ENCODE data around the gene SNCB. TPM values are rescaled to one million over a fixed set of nuclear protein-coding genes. Genes with fewer than 3 reads are reported as not detected.
"Not testable (repeated sequence)": the region's sequence is repeated elsewhere in the genome, so short reads cannot be mapped to it uniquely, and the experiment has no call there.

Gene SNCB
- total RNA-seq, 4 donors from 2014 or later: not detected

DNA sequence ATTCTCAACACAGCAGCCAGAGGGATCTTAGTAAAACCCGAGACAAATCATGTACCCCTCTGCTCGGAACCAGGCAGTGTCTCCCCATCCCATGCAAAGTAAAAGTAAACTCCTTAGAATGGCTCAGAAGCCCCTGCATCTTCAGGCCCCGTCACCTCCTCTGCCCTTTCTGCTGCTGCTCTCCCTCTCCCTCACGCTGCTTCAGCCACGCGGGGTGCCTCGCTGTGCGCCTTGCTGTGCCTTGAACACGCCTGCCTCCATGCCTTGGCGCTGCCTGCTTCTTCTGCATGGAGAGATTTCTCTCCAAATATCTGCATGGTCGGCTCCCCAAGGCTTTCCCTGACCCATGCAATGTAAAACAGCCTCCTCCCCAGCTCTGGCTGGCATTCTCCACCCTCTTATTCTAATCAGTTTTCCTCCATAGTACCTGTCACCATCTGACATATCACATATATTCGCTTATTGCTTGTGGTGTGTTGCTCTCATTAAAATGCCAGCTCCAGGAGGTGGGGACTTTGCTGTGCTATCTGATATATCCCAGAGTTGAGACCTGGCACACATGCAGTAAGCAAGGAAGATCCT lies 28.3 kb downstream of the SNCB start:
- no peak overlapping the region for H3K27ac ChIP-seq
- 80 to 84% methylated on average over 1 to 12 of the region's 12 CpGs for WGBS, 2 donors (ENCODE audit: low coverage in 1 of 2)
- peaks cover 0 to 5% (median 2%) of the 10 kb centered on the region in 4 donors for H3K4me1 ChIP-seq
- in situ Hi-C loops (cut with MboI; ENCODE audit: low pct_ligation_motif_present in 1 of 4, low pct_unique_long_range_greater_than_20kb in 1 of 4, low sequenced_read_pairs in 3 of 4): no loop called here
- no peak for DNase-seq
- TF ChIP-seq POLR2A (IDR thresholded peaks at IDR 0.05) (no peak), POLR2AphosphoS5 (IDR thresholded peaks at IDR 0.05) (no peak), EP300 (IDR thresholded peaks at IDR 0.05; ENCODE audit: low read depth) (no peak)
- TF ChIP-seq, protein P1, sequence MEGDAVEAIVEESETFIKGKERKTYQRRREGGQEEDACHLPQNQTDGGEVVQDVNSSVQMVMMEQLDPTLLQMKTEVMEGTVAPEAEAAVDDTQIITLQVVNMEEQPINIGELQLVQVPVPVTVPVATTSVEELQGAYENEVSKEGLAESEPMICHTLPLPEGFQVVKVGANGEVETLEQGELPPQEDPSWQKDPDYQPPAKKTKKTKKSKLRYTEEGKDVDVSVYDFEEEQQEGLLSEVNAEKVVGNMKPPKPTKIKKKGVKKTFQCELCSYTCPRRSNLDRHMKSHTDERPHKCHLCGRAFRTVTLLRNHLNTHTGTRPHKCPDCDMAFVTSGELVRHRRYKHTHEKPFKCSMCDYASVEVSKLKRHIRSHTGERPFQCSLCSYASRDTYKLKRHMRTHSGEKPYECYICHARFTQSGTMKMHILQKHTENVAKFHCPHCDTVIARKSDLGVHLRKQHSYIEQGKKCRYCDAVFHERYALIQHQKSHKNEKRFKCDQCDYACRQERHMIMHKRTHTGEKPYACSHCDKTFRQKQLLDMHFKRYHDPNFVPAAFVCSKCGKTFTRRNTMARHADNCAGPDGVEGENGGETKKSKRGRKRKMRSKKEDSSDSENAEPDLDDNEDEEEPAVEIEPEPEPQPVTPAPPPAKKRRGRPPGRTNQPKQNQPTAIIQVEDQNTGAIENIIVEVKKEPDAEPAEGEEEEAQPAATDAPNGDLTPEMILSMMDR (IDR thresholded peaks at IDR 0.05): no peak
- H3K27me3 ChIP-seq: peaks cover 8% of the 10 kb centered on the region
- no peaks in the 10 kb centered on the region for H3K36me3 ChIP-seq
- H3K4me3 ChIP-seq: no peak overlapping the region
- H3K9me3 ChIP-seq: no peaks in the 10 kb centered on the region
- intact Hi-C loops (cut with DNase I; ENCODE audit: low total_unique reads): no loop called here

DNA sequence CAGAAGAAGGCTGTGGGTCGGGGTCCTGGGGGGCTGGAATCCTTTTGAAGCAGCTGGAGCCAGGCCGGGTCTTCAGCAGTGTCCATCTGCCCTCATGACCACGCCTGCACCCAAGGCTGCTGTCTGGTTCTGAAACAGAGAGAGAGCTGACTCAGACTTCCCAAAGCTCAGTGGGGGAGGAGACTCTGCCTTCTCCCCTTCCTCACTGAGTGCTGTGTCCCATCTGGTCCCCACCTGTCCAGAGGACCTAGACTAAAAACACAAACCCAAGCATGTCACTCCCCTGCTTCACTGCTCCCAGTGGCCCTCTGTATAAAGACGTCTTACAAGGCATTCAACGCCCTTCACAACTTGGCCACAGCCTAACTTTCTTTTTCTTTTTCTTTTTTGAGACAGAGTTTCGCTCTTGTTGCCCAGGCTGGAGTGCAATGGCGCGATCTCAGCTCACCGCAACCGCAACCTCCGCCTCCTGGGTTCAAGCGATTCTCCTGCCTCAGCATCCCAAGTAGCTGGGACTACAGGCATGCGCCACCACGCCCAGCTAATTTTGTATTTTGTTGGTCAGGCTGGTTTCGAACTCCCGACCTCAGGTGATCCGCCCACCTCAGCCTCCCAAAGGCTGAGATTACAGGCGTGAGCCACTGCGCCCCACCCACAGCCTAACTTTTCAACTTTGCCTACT lies 30.4 kb downstream of the SNCB start:
- DNase-seq; H3K9me3 ChIP-seq; H3K36me3 ChIP-seq; H3K27ac ChIP-seq; intact Hi-C loops (cut with DNase I; ENCODE audit: low total_unique reads); H3K27me3 ChIP-seq; H3K4me3 ChIP-seq: not testable (repeated sequence)
- peaks cover 3 to 12% (median 8%) of the 10 kb centered on the region in 4 donors for H3K4me1 ChIP-seq
- in situ Hi-C loops (cut with MboI; ENCODE audit: low pct_ligation_motif_present in 1 of 4, low pct_unique_long_range_greater_than_20kb in 1 of 4, low sequenced_read_pairs in 3 of 4): loop anchor here in 1 of 4 donors (25.0 kb wide), 1 partner anchor 188 kb away; the partner anchor contains the start of gene CLTB
- 86 to 93% methylated on average over 5 to 19 of the region's 19 CpGs for WGBS, 2 donors (ENCODE audit: low coverage in 1 of 2)

DNA sequence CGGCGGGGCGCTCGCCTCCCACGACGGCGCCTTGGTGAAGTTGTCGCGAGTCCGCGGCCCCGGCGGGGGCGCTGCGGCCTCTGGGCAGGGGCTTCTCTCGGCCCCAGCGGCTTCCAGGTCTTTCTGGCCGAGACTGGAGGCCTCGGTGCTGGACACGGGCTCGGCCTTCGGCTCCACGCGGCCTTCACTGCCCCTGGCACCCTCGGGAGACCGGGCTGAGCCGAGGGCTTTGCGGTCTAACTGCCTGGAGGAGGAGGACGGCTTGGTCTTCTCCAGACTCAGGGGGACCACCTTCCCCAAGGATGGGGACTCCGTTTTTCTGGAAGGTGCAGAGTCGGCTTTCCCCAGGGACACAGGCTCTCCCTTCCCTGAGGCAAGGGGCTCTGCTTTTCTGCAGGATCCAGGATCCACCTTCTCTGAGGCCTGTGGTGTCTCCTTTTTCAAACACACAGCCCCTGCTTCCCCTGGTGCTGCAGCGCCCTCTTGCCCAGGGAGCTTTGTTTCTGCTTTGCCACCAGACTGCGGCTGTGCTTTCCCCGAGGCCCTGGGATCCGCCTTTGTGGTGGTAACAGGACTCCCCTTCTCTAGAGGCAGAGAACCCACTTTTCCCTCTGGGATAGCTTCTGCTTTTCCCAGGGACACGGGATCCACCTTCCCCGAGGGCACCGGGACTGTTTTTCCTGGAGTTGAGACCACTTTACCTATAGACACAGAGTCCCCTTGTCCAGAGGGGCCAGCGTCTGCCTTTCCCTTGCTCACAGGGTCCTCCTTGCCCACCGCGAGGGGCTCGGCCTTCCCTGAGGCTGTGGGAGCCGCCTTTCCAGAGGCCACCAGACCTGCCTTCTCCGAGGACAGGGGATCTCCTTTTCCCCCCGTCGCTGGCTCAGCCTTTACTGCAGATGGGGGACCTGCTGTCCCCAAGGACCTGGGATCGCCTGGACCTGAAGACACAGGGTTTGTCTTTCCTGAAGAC lies 32.6 kb downstream of the SNCB start:
- intact Hi-C loops (cut with DNase I; ENCODE audit: low total_unique reads) (no loop called here), in situ Hi-C loops (cut with MboI; ENCODE audit: low pct_ligation_motif_present in 1 of 4, low pct_unique_long_range_greater_than_20kb in 1 of 4, low sequenced_read_pairs in 3 of 4) (loop anchor here in 1 of 4 donors (25.0 kb wide), 1 partner anchor 185 kb away; the partner anchor contains the start of gene CLTB)
- peak overlapping the region in 1 of 4 donors; percentile 50 for H3K27ac ChIP-seq

GRCh38 chr5:176596689-176597416 lies 33.5 kb downstream of the SNCB start:
- H3K27ac ChIP-seq: peak overlapping the region in 2 of 4 donors; percentile 50 to 51
- H3K9me3 ChIP-seq: no peaks in the 10 kb centered on the region
- H3K27me3 ChIP-seq: peaks cover 8% of the 10 kb centered on the region
- H3K4me3 ChIP-seq: peak overlapping the region in 3 of 4 donors; percentile 37 to 62 (median 38)
- intact Hi-C loops (cut with DNase I; ENCODE audit: low total_unique reads) (no loop called here), in situ Hi-C loops (cut with MboI; ENCODE audit: low pct_ligation_motif_present in 1 of 4, low pct_unique_long_range_greater_than_20kb in 1 of 4, low sequenced_read_pairs in 3 of 4) (loop anchor here in 1 of 4 donors (25.0 kb wide), 1 partner anchor 185 kb away; the partner anchor contains the start of gene CLTB)
- peak; percentile 65 for DNase-seq
- H3K36me3 ChIP-seq: no peaks in the 10 kb centered on the region
- H3K4me1 ChIP-seq: peaks cover 3 to 12% (median 8%) of the 10 kb centered on the region in 4 donors
- TF ChIP-seq POLR2AphosphoS5 (IDR thresholded peaks at IDR 0.05) (peak in 1 of 3 donors; percentile 15), EP300 (IDR thresholded peaks at IDR 0.05; ENCODE audit: low read depth) (no peak), POLR2A (IDR thresholded peaks at IDR 0.05) (no peak)
- TF ChIP-seq, protein P1 (IDR thresholded peaks at IDR 0.05): peak in 4 of 5 experiments; percentile 19 to 44 (median 32)
- 4% methylated on average over 29 of the region's 98 CpGs; no CpG with 5 or more reads in 1 of the 2 donors for WGBS, 2 donors (ENCODE audit: low coverage in 1 of 2)

More for the DNA sequence above, 32.6 kb downstream of the SNCB start:
- no peak for DNase-seq
- no peak for TF ChIP-seq POLR2AphosphoS5 (IDR thresholded peaks at IDR 0.05)
- TF ChIP-seq, protein P1 (IDR thresholded peaks at IDR 0.05): no peak
- TF ChIP-seq POLR2A (IDR thresholded peaks at IDR 0.05): no peak
- no peak for TF ChIP-seq EP300 (IDR thresholded peaks at IDR 0.05; ENCODE audit: low read depth)
- no peaks in the 10 kb centered on the region for H3K36me3 ChIP-seq
- H3K9me3 ChIP-seq: no peaks in the 10 kb centered on the region
- peaks cover 8% of the 10 kb centered on the region for H3K27me3 ChIP-seq
- 70% methylated on average over 40 of the region's 47 CpGs; no CpG with 5 or more reads in 1 of the 2 donors for WGBS, 2 donors (ENCODE audit: low coverage in 1 of 2)
- H3K4me1 ChIP-seq: peaks cover 3 to 12% (median 8%) of the 10 kb centered on the region in 4 donors
- peak overlapping the region in 3 of 4 donors; percentile 37 to 62 (median 38) for H3K4me3 ChIP-seq
